SK-N-MC (cell line): ENCODE results near the gene MERTK.
"Not testable (repeated sequence)": the region's sequence is repeated elsewhere in the genome, so short reads cannot be mapped to it uniquely, and the experiment has no call there.

ENCODE experiments used
- DNase-seq: peaks from one replicate; pipeline ENCODE4 v3.0.0-alpha.2; 2011; ENCODE audit warnings: low read depth, low spot score
- H3K27ac ChIP-seq: fragments of 200-600 bp; sonication (generic); 2 replicates; pipeline ENCODE4 v1.5.1; 2016; ENCODE audit warnings: mixed run types
- H3K36me3 ChIP-seq: fragments of 200-600 bp; sonication (generic); 2 replicates; pipeline ENCODE4 v1.6.1; 2017; ENCODE audit warnings: antibody characterized with exemption, low read length, mixed read lengths; ENCODE audit not compliant: insufficient read depth
- H3K4me3 ChIP-seq: fragments of 200-600 bp; sonication (generic); 2 replicates; pipeline ENCODE4 v1.5.1; 2016
- H3K9ac ChIP-seq: fragments of 200-600 bp; sonication (generic); 2 replicates; pipeline ENCODE4 v1.8.0; 2017; ENCODE audit warnings: mixed run types, mixed read lengths; ENCODE audit not compliant: insufficient read length
- H3K9me3 ChIP-seq: fragments of 200-600 bp; sonication (generic); 2 replicates; pipeline ENCODE4 v1.6.1; 2017; ENCODE audit warnings: low read depth, mild to moderate bottlenecking, antibody characterized with exemption, low read length, moderate library complexity, mixed read lengths
- EZH2 ChIP-seq: fragments of 200-600 bp; sonication (generic); IDR thresholded peaks from one replicate; pipeline ENCODE4 v1.6.1; 2017; ENCODE audit warnings: antibody characterized with exemption
- FOXP2 ChIP-seq: optimal IDR thresholded peaks from 2 replicates; pipeline ENCODE3; 2011; ENCODE audit warnings: mild to moderate bottlenecking, moderate library complexity; ENCODE audit not compliant: insufficient read depth; ENCODE audit errors: extremely low read length, control extremely low read depth
- POLR2AphosphoS5 ChIP-seq: IDR thresholded peaks from 2 replicates; pipeline ENCODE4 v1.6.1; 2012; ENCODE audit warnings: mild to moderate bottlenecking, low read depth, low read length, borderline replicate concordance

MERTK gene

DNA sequence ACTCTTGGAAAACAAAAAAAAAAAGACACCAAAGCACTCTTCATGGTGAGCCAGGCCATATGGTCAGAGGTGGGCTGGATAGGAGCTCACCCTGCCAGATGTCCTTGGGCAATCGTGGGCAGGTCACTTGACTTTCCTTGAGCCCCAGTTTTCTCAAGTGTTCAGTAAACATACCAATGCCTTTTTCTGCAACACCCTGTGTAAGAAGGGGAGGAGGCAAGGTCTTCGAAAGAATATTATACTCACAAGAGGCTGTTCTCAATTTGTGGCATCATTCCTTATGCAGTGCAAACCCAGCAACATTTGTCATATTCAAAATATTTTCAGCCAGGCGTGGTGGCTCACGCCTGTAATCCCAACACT lies 133.8 kb downstream of the MERTK start:
- H3K9me3 ChIP-seq = no peaks in the 10 kb centered on the region
- H3K27ac ChIP-seq = no peak overlapping the region
- no peak for DNase-seq
- no peak overlapping the region for H3K9ac ChIP-seq
- H3K36me3 ChIP-seq = no peaks in the 10 kb centered on the region
- H3K4me3 ChIP-seq = no peak overlapping the region
- no peak for TF ChIP-seq FOXP2
- no peak for TF ChIP-seq EZH2
- TF ChIP-seq POLR2AphosphoS5 = no peak

DNA sequence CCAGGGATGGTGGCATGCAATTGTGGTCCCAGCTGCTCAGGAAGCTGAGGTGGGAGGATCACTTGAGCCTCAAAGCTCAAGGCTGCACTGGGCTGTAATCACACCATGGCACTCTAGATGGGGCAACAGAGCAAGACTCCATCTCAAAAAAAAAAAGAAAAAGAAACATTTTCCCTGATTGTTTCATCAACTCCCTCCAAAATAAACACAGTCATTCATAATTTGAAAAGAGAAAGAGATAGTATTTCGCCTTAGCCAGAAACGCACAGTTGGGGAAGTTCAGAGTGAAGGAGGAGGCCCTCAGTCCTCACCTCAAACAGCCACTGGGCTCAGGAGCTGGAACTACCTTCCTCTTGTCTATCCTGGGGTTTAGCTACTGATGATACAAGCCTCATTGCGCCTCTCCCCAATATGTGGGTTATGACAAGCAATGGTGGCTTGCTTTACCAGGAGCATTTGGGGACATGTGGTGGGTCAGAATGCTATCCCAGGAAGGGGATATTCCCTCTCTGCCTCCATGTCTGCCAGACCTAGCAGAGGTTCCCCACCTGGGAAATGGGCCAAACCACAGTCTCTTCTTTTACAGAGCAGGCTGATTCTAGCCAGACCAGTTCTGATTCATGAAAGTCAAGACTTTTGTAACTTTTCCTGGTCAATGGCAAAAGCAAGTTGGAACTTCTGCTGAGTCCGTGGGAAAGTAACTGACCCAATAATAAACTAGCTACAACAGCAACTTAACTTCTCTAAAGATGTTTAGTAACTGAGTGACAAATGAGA lies 134.5 kb downstream of the MERTK start:
- TF ChIP-seq EZH2 = no peak
- no peak for TF ChIP-seq FOXP2
- no peak for TF ChIP-seq POLR2AphosphoS5
- no peak overlapping the region for H3K9ac ChIP-seq
- H3K4me3 ChIP-seq = no peak overlapping the region
- no peaks in the 10 kb centered on the region for H3K9me3 ChIP-seq
- DNase-seq = no peak
- H3K36me3 ChIP-seq = no peaks in the 10 kb centered on the region
- no peak overlapping the region for H3K27ac ChIP-seq

DNA sequence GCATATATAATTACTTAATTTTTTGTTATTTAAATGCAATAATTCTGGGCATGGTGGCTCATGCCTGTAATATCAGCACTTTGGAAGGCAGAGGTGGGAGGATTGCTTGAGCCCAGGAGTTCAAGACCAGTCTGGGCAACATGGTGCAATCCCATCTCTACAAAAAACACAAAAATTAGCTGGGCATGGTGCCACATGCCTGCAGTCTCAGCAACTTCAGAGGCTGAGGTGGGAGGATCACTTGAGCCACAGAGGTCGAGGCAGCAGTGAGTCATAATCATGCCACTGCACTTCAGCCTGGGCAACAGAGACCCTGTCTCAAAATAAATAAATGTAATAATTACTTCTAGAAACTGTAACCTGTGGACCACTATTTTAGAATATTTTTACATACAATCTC lies 135.2 kb downstream of the MERTK start:
- H3K9me3 ChIP-seq = no peaks in the 10 kb centered on the region
- no peak for TF ChIP-seq EZH2
- TF ChIP-seq POLR2AphosphoS5 = no peak
- TF ChIP-seq FOXP2 = no peak
- no peak overlapping the region for H3K9ac ChIP-seq
- no peaks in the 10 kb centered on the region for H3K36me3 ChIP-seq
- no peak for DNase-seq
- no peak overlapping the region for H3K4me3 ChIP-seq
- no peak overlapping the region for H3K27ac ChIP-seq

DNA sequence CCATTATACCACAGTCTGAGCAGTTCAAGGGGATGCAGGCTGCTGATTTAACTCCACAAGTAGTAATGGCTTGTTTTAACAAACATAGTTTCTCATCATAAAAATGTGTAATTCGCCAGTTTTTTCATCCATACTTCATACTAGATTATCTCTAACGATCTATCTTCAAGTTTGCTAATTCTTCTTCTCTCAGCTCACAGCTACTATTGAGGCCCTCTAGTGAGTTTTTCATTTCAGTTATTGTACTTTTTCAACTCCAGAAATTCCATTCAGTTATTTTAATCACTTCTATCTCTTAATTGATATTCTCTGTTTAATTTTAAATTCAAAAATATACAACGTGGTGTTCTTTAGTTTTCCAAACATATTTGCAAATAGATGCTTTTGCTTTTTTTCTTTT lies 136.5 kb downstream of the MERTK start:
- DNase-seq = no peak

GRCh38 chr2:112035786-112036185 lies 137.4 kb downstream of the MERTK start:
- TF ChIP-seq POLR2AphosphoS5 = no peak
- no peak for TF ChIP-seq EZH2
- no peak for TF ChIP-seq FOXP2
- Histone ChIP-seq H3K9ac (no peak overlapping the region), H3K9me3 (no peaks in the 10 kb centered on the region), H3K36me3 (no peaks in the 10 kb centered on the region), H3K27ac (no peak overlapping the region), H3K4me3 (no peak overlapping the region)
- DNase-seq = no peak

More for the DNA sequence above, 136.5 kb downstream of the MERTK start:
- H3K9ac ChIP-seq = no peak overlapping the region
- H3K36me3 ChIP-seq = no peaks in the 10 kb centered on the region
- no peak overlapping the region for H3K4me3 ChIP-seq
- H3K27ac ChIP-seq = no peak overlapping the region
- TF ChIP-seq POLR2AphosphoS5 (no peak), EZH2 (no peak), FOXP2 (no peak)
- H3K9me3 ChIP-seq = no peaks in the 10 kb centered on the region

- DNase-seq, H3K27ac ChIP-seq, H3K36me3 ChIP-seq, H3K4me3 ChIP-seq, H3K9me3 ChIP-seq, H3K9ac ChIP-seq: not testable (repeated sequence)
Observed at GRCh38 chr2:112039556-112039955, 141.1 kb downstream of the MERTK start.

- H3K36me3 ChIP-seq, H3K9ac ChIP-seq, H3K4me3 ChIP-seq, H3K27ac ChIP-seq, H3K9me3 ChIP-seq, DNase-seq: not testable (repeated sequence)
Observed at GRCh38 chr2:112040066-112040465, 141.7 kb downstream of the MERTK start.

- not testable (repeated sequence) for H3K4me3 ChIP-seq, DNase-seq
Observed at GRCh38 chr2:112041460-112041859, 143.1 kb downstream of the MERTK start.

DNA sequence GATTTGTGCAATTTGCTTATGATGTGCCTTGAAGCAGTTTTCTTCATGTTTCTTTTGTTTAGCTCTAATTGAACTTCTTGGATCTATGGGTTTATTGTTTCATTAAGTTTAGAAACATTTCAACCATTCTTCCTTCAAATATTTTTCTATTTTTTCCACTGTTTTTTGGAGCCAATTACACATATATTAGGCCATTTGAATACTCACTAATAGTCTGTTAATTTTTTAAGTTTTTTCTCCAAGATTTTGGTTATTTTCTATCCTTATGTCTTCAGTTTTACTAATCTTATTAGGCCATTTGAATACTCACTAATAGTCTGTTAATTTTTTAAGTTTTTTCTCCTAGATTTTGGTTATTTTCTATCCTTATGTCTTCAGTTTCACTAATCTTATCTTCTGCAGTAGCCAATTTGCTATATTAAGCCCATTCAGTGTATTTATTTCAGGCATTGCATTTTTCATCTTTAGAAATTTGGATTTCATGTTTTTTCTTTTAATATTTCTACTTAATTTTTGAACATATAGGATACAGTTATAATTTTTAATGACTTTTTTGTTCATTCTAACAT lies 147.1 kb downstream of the MERTK start:
- Histone ChIP-seq H3K9me3 (0 out of 2 replicates have a peak, but pooled peaks cover 3% of the 10 kb centered on the region), H3K36me3 (no peaks in the 10 kb centered on the region), H3K27ac (no peak overlapping the region), H3K4me3 (no peak overlapping the region), H3K9ac (no peak overlapping the region)
- no peak for DNase-seq
- no peak for TF ChIP-seq POLR2AphosphoS5
- TF ChIP-seq FOXP2 = no peak
- TF ChIP-seq EZH2 = no peak

More at GRCh38 chr2:112041460-112041859, 143.1 kb downstream of the MERTK start:
- not testable (repeated sequence) for H3K36me3 ChIP-seq, H3K9me3 ChIP-seq, H3K27ac ChIP-seq, H3K9ac ChIP-seq
